Smooth muscle cell (in vitro differentiated cells): ENCODE measurements around the gene THAP8. TPM values are rescaled to one million over a fixed set of nuclear protein-coding genes. Genes with fewer than 3 reads are reported as not detected.

ENCODE experiments used
- DNase-seq: peaks from one replicate; lab custom pipeline; 2025; ENCODE audit not compliant: unreplicated experiment; lab: John Stamatoyannopoulos, UW
- H2AFZ ChIP-seq: fragments of 200-600 bp; sonication (generic); 2 replicates; pipeline ENCODE4 v1.6.0; 2016; ENCODE audit warnings: antibody characterized with exemption, low read depth, mild to moderate bottlenecking
- H3F3A ChIP-seq: fragments of 200-600 bp; sonication (generic); 2 replicates; pipeline ENCODE4 v1.6.0; 2017; ENCODE audit warnings: antibody characterized with exemption, low read depth
- H3K27ac ChIP-seq: fragments of 200-600 bp; sonication (generic); 2 replicates; pipeline ENCODE4 v1.5.1; 2016; ENCODE audit warnings: low read depth, mild to moderate bottlenecking
- H3K27me3 ChIP-seq: fragments of 200-600 bp; sonication (generic); 2 replicates; pipeline ENCODE4 v1.6.1; 2016; ENCODE audit warnings: low read depth, mild to moderate bottlenecking
- H3K36me3 ChIP-seq: fragments of 200-600 bp; sonication (generic); 2 replicates; pipeline ENCODE4 v1.5.1; 2016; ENCODE audit warnings: low read depth
- H3K4me1 ChIP-seq: fragments of 200-600 bp; sonication (generic); 2 replicates; pipeline ENCODE4 v1.5.1; 2016; ENCODE audit warnings: low read depth
- H3K4me2 ChIP-seq: fragments of 200-600 bp; sonication (generic); 2 replicates; pipeline ENCODE4 v1.6.0; 2016; ENCODE audit warnings: mild to moderate bottlenecking
- H3K4me3 ChIP-seq: fragments of 200-600 bp; sonication (generic); 2 replicates; pipeline ENCODE4 v1.5.1; 2016; ENCODE audit warnings: mild to moderate bottlenecking
- H3K79me2 ChIP-seq: fragments of 200-600 bp; sonication (generic); 2 replicates; pipeline ENCODE4 v1.6.0; 2016; ENCODE audit warnings: low read depth, mild to moderate bottlenecking
- H3K9ac ChIP-seq: fragments of 200-600 bp; sonication (generic); 2 replicates; pipeline ENCODE4 v1.6.0; 2016; ENCODE audit warnings: low read depth
- H3K9me3 ChIP-seq: fragments of 200-600 bp; sonication (generic); replicated peaks from 2 replicates; pipeline ENCODE4 v1.5.1; 2016; ENCODE audit warnings: low read depth
- H4K20me1 ChIP-seq: fragments of 200-600 bp; sonication (generic); 2 replicates; pipeline ENCODE4 v1.6.0; 2016; ENCODE audit warnings: low read depth
- WGBS: methylation state at CpG from one replicate; pipeline ENCODE4 v1.1.7; 2016; ENCODE audit warnings: low lambda C conversion rate; 5-methylcytosine and 5-hydroxymethylcytosine counted together
- polyA plus RNA-seq: library from polyadenylated mRNA; unstranded; fragments of >200 nt; fragmentation: Nextera tagmentation; extraction: Ambion mirVana; gene quantifications from 2 replicates; pipeline ENCODE4 v1.2.1, GENCODE V29; 2016
- total RNA-seq: library from RNA; depleted of rRNA; stranded (reverse); fragments of >200 nt; gene quantifications from 2 replicates; pipeline ENCODE4 v1.2.3, GENCODE V29; 2014
- TF ChIP-seq, protein P1 (sequence below): fragments of 200-600 bp; sonication (generic); IDR thresholded peaks from 2 replicates; pipeline ENCODE4 v1.5.1; 2017; ENCODE audit warnings: borderline replicate concordance, mild to moderate bottlenecking, antibody characterized with exemption; ENCODE audit not compliant: insufficient read depth, poor library complexity, severe bottlenecking

THAP8 gene
- total and polyA plus RNA-seq, 2 experiments from 2014 or later: 9.3 to 13.1 TPM

DNA sequence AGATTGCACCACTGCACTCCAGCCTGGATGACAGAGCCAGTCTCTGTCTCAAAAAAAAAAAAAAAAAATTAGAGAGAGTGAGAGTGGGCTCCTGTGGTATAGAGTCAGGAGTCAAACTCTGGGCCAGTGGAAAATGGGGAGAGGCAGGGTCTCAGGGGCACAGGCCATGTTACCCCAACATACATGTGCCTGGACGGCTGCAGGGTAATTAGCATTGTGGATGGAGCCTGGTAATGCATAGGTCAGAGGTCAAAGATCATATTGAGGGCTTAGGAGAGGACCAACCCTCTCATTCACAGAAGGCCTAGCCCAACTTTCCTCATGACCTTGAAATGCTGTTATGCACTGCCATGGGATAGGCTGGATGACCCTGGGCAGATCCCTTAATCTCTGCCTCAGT lies 28.5 kb downstream of the THAP8 start:
- Histone ChIP-seq H3K36me3 (no peaks in the 10 kb centered on the region), H3K4me3 (no peak overlapping the region), H2AFZ (no peak overlapping the region), H3K4me2 (no peak overlapping the region), H4K20me1 (no peaks in the 10 kb centered on the region), H3K27ac (no peak overlapping the region), H3K9ac (no peak overlapping the region), H3F3A (no peaks in the 10 kb centered on the region), H3K27me3 (no peaks in the 10 kb centered on the region), H3K79me2 (no peaks in the 10 kb centered on the region), H3K9me3 (no peaks in the 10 kb centered on the region), H3K4me1 (no peaks in the 10 kb centered on the region)
- TF ChIP-seq, protein P1, sequence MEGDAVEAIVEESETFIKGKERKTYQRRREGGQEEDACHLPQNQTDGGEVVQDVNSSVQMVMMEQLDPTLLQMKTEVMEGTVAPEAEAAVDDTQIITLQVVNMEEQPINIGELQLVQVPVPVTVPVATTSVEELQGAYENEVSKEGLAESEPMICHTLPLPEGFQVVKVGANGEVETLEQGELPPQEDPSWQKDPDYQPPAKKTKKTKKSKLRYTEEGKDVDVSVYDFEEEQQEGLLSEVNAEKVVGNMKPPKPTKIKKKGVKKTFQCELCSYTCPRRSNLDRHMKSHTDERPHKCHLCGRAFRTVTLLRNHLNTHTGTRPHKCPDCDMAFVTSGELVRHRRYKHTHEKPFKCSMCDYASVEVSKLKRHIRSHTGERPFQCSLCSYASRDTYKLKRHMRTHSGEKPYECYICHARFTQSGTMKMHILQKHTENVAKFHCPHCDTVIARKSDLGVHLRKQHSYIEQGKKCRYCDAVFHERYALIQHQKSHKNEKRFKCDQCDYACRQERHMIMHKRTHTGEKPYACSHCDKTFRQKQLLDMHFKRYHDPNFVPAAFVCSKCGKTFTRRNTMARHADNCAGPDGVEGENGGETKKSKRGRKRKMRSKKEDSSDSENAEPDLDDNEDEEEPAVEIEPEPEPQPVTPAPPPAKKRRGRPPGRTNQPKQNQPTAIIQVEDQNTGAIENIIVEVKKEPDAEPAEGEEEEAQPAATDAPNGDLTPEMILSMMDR: no peak
- no peak for DNase-seq
- 92% methylated on average over 1 of the region's 1 CpG for WGBS

DNA sequence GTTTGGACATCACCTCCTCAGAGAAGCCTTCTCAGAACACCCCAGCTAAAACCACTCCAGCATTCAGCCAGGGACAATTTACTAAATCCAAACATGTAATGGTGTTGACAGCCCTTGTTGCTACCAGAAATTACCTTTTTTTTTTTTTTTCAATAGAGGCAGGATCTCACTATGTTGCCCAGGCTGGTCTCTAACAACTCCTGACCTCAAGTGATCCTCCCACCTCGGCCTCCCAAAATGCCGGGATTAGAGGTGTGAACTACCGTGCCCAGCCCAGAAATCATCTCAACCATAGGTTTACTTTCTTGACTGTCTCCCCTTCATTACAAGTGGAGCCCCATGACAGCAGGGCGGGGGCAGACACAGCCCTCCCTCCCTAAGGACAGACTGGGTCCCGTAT lies 30.7 kb downstream of the THAP8 start:
- no peak overlapping the region for H3K4me2 ChIP-seq
- H3F3A ChIP-seq: no peaks in the 10 kb centered on the region
- no peaks in the 10 kb centered on the region for H3K27me3 ChIP-seq
- H4K20me1 ChIP-seq: no peaks in the 10 kb centered on the region
- TF ChIP-seq, protein P1: no peak
- H3K9me3 ChIP-seq: no peaks in the 10 kb centered on the region
- WGBS: 97% methylated on average over 5 of the region's 5 CpGs
- no peaks in the 10 kb centered on the region for H3K79me2 ChIP-seq
- H3K4me3 ChIP-seq: no peak overlapping the region
- no peak overlapping the region for H3K27ac ChIP-seq
- no peak overlapping the region for H3K9ac ChIP-seq
- H2AFZ ChIP-seq: no peak overlapping the region
- no peaks in the 10 kb centered on the region for H3K4me1 ChIP-seq
- no peaks in the 10 kb centered on the region for H3K36me3 ChIP-seq
- no peak for DNase-seq

DNA sequence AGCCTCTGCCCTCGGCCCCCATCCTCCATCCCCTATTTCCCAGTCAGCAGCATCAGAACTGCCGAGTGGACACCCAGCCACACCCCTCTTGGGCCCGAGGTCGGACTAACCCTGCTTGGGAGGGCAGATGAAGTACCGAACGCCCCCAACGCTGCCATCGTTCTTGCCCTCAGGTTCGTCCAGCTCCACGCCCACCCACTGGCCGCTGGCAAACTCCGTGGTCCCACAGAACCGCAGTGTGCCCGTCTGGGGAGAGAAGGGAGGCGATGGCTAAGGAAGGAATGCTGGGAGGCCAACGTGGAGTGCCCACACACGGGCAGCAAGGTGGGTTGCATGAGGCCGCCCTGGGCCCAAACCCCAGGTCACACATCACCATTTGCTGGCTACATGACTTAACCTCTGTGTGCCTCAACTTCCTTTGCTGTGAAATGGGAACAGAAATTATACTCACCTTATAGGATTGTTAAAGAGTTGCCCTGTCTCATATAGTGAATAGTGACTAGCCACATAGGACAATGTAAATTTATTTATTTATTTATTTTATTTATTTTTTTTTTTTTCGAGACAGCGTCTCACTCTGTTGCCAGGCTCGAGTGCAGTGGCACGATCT lies 34.9 kb downstream of the THAP8 start:
- Histone ChIP-seq H3K9ac (no peak overlapping the region), H4K20me1 (no peaks in the 10 kb centered on the region), H3K79me2 (no peaks in the 10 kb centered on the region), H3K4me3 (no peak overlapping the region), H3K4me1 (peaks cover 6% of the 10 kb centered on the region), H3K36me3 (no peaks in the 10 kb centered on the region), H3K27ac (no peak overlapping the region), H3K9me3 (no peaks in the 10 kb centered on the region), H3K4me2 (no peak overlapping the region), H3K27me3 (no peaks in the 10 kb centered on the region), H3F3A (no peaks in the 10 kb centered on the region), H2AFZ (no peak overlapping the region)
- WGBS: 97% methylated on average over 21 of the region's 22 CpGs
- TF ChIP-seq, protein P1: no peak
- no peak for DNase-seq
